ENCODE data around the gene STAB2.
"Not testable (repeated sequence)": the region's sequence is repeated elsewhere in the genome, so short reads cannot be mapped to it uniquely, and the experiment has no call there.

STAB2 gene

DNA sequence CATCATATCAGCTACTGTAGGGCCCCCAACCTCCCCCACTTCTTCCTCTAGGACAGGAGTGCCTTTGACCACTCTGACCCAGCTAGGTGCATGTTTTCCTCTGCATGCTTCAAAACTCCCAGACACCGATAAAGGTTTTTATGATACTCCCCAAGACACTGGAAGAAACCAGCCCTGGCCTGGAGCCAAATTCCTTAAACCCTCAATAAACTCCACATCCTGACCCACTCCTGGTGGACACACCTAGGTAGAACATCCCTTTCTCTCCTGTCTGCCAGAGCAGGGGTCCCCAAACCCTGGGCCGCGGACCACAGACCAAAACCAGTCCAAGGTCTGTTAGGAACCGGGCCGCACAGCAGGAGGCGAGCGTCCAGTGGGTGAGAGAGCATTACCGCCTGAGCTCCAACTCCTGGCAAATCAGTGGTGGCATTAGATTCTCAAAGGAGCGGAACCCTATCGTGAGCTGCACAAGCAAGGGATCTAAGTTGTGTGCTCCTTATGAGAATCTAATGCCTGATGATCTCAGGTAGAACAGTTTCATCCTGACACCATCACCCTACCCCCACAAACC is 204.4 kb downstream of the STAB2 start:
- no peak for DNase-seq

DNA sequence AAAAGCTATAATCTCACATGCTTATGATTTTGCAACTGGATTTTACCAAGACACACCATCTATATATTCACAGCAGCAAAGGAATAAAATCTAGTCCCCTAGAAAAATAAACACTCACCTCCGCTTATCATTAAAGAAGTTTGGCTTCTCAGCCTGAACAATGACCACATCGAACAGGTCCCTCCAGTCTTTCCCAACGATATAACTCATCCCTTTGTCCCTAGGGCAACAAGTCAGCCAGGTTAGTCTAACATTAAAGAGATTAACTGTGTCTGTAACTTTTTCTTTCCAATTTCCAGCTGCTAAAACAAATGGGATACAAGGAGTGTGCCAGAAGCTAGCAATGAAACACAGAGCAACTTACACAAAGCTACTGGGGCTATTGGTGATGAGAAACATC is 206.0 kb downstream of the STAB2 start:
- no peak for DNase-seq

DNA sequence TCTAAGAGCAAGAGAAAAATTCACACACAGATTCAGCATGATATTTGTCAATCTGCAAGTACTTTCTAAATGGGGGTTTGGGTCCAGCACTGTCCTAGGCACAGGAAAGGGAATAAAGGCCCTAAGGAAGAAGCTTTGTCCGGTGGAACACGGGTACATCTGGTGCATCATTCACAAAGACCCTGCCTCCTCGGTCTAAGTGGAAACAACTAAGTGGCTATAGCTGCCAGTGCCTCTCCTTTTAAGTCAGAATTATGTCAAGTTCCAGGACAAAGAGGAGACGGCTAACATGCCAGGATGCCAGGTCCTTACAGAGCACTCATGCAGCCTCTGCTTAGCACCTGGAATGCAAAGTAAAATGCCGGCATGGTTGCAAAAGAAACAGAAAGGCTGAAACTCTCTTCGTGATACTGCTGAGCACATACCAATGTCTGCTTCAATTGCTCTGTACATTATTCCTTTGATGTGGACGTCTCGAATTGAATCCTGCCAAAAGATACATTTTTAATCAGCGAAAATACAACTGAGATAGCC is 206.5 kb downstream of the STAB2 start:
- DNase-seq = no peak

DNA sequence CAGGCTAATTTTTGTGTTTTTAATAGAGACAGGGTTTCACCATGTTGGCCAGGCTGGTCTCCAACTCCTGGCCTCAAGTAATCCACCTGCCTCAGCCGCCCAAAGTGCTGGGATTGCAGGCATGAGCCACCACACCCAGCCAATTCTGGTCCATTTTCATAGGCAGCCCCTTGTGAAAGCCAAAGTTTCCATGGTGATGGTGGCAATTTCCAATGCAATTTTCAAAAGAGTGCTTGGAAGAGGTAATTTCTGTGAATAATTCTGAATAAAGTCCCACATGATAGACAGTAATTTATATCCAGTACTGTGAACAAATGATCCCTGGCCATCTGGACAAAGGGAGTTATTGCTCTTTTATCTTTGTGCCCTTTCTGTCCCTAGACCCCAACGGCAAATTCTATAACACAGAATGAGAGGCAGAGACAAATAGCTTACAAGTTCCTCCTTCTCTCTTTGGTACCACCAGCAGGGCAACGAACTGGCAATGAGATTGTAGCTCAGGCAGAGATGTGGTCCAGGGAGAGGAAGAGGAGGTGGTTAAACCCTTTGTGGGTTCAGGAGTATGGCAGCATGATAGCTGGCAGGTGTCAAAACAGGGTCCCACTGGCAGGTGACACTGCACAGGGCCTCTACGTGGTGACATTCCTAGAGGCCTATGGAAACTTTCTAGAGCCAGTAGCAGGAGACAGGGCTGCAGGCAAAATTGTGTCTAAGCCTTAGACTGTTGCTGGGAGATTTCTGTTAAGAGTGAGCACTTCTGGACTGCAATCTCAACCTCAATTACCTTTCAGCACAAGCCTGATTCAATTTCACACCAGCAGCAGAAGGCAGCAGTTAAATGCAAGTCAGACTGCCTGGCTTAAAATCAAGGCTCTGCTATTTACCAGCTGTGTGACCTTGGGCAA is 207.5 kb downstream of the STAB2 start:
- no peak for DNase-seq

DNA sequence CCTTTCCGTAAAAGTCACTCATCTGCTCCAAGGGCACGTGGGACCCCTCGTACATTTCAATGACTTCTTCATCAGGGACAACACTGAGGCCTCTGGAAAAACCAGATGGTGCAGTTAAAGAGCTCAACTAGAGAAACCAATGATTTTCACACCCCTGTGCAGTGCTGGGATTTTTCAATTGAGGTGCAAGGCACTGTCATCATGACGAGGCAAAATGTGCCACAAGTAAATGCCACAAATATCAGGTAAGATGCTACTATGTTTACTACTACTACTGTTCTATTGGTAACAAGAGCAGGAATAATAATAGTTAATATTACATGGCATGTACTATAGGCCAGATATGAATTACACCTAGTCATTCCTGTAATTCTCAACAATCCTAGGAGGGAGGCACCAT is 211.5 kb downstream of the STAB2 start:
- no peak for DNase-seq

DNA sequence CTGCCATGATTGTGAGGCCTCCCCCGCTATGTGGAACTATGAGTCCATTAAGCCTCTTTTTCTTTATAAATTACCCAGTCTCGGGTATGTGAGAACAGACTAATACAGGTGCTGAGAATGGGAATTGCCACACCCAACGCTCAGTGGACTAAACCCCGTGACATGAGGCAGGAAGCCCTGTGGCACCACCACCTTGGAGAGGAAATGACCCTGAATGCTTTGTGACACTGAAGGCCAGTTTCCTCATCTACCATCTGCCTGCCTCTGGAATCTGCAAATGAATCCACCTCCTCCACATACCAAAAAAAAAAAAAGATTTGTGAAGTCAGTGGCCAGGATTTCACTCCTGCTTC is 212.4 kb downstream of the STAB2 start:
- DNase-seq = no peak

DNA sequence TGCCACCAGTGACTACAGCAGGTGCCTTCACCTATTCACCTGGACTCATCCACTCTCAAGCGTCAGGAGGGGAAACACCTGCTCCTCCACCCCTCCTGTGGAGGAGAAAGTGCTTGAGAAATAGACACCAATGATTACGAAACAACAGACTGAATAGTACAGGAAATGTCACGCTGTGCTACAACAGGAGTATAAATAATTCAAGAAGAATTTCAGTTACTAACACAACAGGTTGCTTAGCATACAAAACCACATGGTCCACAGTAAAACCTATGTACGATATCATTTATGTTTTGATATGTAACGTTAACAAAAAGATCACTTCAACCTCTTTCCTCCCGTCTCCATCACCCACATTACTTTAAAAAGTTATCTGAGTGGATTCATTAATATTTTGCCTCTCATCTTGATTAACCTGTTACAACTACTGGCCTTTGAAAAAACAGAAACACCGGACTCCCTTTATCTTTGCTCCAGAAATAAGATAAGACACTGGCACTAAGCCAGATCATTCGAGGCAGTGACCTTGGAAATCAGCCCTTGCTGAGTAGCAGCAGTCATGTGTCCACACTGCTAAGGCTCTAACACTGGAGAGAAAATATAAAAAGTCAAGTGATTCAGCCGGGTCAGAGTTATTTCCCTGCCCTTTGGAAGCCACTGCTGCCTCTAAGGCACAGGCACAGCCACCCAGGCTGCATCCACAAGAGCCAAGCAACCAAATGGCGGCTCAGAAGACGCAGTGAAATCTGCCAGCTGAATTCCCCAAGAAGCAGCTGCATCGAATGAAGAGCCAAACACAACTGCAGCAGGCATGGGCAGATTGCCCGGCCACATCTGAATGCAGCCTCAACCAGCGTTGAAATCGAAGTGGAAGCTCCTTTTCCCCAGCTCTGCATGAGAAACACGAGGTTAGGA is 213.0 kb downstream of the STAB2 start:
- no peak for DNase-seq

DNA sequence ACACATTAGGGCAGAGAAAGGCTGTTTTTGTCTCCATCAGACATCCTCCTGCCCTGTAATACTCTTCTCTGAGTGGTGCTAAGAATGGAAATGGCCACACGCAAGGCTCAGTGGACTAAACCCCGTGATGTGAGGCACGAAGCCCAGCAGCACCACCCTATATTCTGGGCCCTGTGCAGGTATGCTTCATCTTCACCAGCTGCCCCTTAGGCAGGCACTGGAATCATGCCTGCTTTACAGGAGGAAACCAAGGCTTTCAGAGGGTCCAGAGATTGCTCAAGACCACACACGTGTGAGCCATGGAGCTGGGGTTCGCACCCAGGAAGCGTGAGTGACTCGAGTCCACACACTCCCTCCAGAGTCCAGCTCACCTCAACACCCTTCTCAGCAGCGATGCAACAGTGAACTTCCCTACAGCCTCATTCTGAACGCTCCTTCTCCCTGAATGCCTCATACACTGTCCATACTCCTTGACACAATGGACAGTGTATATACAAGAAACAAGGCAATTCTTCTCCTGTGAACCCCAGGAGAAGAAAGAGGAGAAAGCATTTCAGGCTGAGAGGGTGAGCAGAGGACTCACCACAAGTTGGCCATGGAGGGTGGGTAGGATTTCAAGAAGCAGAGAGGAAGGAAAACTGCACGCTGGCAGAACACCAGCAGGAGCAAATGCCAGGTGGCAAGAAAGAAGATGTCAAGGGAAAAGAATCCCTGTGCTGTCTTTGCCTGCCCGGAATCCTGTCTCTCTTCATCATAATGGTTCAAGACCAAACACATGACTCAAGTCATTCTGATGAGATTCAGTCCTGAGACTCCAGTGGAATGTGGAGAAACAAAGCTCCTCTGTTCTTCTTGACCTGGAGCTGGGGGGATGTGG is 214.9 kb downstream of the STAB2 start:
- no peak for DNase-seq

DNA sequence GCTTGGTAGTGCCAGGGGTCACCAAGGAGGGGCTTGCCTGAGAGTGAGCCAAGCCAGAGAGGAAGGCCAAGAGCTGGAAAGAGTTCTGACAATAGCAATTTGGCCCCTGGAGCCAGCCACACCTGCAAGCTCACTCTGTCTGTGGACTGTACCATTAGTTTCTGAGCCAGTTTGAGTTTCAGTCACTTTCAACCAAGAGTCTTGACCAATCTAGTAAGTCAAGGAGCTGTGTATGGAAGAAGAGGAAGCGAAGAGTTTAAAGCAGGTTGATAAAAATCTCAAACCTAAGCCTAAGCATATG is 215.5 kb downstream of the STAB2 start:
- no peak for DNase-seq

DNA sequence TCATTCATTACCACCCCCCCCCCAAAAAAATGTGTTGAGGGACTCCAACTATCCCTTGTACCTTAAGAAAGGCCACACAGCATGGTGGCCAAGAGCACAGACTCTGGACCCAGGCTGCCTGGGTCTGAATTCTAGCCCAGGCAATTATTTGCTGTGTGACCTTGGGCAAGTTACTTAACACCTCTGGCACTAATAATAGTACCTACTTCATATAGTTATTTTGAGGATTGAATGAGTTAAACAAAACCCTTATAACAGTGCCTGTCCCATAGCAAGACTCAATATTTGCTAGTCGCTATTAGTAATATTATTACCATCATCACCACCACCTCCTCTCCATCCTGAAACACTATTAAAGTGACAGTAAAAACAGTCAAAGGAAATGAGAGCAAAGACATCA is 216.8 kb downstream of the STAB2 start:
- DNase-seq = no peak

DNA sequence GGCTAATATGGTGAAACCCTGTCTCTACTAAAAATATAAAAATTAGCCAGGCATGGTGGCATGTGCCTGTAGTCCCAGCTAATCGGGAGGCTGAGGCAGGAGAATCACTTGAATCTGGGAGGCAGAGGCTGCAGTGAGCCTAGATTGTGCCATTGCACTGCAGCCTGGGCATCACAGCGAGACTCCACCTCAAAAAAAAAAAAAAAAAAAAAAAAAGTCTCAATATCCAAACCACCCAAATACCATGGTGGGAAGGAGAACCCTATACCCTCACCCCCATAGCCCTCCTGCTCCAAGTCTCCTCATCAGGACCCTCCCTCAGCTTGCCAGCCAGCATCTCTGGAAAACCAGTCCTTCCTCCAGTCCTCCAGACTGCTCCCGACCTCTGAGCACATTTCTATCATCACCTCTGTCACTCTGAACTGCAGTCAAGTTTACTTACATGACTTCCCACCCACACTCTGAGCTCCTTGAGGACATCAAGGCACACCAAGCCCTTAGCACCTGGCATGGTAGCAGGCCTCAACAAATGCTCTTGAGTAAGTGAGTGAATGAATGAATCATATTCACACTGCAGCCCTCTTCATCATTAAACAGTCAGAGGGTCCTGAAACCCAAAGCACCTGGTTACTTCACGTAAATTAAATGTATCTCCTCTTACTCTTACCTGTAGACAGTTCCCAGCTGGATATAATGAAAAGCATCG is 218.7 kb downstream of the STAB2 start:
- DNase-seq = no peak

DNA sequence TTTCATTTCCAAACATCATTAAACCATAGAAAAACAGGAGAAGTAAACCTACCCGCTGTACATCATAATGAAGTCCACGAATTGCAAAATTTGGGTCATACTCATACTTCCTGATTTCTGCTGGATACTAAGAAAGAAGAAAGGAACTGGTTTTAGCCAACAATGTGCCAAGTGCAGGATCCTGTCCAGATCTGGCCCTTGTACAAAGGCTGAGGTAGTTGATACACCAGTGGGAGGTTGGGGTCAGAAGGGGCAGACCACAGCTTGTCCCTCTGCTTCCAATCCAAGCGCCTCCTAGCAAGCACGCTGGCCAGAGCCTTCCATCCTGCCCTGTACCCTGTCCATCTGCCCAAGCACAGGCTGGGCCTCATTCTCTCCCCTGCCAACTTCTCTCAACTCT is 219.7 kb downstream of the STAB2 start:
- DNase-seq = no peak

DNA sequence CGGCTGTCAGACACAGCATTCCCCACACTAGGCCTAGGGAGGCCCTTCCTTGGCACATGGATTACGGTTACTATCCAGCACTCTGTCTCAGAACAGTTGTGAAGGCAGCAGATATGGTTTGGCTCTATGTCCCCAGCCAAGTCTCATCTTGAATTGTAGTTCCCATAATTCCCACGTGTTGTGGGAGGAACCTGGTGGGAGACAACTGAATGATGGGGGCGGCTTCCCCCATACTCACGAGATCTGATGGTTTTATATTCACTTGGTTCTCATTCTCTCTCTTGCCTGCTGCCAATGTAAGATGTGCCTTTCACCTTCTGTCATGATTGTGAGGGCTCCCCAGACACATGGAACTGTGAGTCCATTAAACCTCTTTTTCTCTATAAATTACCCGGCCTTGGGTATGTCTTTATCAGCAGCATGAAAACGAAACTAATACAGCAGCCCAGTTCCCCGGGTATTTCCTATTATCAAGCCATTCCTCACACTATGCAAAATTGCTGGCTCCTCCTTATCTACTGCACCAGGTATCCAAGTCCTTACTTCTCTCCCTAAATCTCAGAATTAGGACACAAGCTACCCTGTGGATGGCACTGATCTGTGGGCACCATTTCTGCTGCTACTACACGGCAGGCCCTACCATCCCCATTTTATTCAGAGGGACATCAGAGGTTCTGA is 220.6 kb downstream of the STAB2 start:
- no peak for DNase-seq

DNA sequence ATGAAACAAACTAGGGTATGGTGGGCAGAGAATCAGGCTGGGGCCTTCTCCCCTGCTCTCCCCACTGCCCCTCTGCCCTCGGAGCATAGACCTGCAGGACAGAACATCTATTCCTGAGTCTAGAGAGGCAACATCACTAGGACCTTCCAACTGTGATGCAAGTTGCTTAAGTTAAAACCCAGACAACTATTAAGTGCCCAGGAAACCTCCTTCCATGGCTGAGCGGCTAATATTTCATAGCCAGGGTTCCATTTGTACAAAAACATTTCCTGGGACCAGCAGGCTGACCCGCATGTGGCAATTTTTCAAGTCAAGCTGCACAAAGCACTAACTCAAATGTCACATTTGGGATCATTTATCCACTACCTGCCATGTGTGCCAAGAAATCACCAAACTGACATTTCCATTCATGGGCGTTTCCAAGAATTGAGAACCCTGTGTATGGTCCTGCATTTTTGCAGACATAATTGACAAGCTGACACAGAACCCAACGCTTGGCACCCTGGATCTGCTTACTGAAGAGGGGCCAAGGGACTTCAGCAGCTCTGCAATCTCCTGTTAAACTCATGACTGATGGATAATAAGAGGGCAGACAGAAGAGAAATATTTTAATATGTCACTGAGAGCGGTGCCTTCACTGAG is 221.3 kb downstream of the STAB2 start:
- DNase-seq = no peak

DNA sequence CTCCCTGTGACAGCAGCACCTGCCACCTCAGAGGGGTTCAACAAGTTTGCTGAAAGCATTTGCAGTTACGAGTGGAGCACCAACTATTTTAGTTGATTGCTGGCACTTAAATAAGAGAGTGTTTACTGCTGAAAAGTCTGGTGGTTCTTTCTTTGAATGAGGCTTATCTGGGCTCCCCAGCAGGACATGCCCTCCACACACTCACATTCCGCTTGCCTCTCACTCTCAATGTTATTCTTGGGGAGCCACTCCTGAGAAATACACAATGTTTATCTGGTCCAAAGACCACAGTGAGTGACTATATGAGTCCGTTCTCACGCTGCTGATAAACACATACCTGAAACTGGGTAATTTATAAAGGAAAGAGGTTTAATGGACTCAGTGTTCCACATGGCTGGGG is 222.1 kb downstream of the STAB2 start:
- DNase-seq = no peak

DNA sequence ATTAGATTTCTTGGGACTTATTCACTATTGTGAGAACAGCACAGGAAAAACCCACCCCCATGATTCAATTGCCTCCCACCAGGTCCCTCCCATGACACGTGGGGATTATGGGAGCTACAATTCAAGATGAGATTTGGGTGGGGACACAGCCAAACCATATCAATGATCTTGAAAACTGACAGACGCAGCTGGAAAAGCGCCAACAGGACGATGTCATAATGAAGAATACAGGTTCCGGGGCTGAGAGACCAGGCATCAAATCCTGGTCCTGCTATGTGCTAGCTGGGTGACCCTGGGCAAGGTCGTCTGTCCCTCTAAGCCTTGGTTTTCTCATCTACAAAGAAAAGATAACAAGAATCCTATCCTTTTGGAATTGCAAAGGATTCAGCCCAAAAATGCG is 222.6 kb downstream of the STAB2 start:
- DNase-seq = not testable (repeated sequence)

DNA sequence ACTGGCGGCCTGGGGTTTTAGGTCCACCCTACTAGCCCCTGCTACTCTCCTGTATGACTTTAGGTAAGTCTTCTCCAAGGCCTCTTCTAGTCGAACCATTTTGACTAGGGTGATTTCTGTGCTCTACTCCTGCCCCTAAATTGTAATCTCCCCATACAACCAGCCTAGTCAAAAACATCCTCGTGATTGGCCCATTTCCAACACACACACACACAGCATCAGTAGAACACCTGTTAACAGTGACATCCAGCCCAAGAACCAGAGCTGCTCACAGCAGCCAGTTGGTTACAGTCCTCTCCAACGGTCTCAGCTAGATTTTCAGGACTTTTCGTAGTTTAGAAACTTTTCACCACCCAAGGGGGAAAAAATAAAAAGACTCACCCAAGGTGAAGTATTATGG is 223.0 kb downstream of the STAB2 start:
- no peak for DNase-seq

DNA sequence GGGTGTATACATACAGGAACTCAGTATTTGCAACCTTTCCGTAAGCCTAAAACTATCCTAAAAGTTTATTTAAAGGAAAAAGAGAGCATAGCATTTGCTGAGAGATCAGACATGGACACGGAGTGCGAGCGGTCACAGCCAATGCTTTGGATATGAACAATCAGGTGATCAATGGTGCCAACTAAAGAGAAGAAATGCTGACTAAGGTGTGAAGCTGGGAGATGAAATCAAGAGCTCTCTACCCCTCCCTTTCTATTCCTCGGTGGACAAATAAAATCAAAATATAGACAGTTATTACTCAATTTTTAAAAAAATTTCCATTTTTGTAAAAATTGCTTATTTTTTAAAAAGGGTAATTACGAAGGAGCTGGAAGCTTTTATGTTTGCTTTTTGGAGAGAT is 224.7 kb downstream of the STAB2 start:
- DNase-seq = no peak

DNA sequence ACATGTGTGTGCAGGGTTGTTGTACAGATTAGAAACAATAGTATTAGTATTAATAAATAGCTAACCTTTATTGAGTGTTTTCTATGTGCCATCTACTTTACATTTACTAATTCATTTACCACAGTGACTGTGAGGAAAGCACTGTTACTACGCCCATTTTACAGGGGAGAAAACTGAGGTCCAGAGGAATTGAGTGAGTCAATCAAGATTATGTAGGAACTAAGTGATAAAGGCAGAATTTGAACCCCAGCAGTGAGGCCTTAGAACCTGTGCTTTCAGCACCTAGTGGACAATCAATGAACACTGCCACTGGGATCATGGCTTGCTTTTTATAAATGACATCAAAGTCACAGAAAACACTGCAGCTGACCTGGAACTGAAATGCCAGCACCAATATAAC is 225.7 kb downstream of the STAB2 start:
- no peak for DNase-seq

DNA sequence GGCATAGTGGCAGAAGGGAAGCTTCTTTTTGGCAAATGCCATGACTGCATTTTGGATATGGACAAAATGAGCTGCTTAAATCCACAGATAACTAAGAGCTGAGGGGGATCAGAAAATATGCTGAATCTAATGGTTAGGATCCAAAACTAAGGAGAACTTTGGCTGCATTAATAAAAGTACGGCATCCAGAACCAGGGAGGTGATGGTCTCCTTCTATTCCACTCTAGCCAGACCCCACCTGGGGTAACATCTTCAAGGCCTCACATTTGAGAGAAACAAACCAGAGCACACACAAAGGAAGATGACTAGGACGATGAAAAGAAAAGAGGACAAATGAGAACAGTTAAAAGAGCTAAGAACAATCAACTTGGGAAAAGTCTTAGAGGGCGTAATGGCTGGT is 226.4 kb downstream of the STAB2 start:
- no peak for DNase-seq

DNA sequence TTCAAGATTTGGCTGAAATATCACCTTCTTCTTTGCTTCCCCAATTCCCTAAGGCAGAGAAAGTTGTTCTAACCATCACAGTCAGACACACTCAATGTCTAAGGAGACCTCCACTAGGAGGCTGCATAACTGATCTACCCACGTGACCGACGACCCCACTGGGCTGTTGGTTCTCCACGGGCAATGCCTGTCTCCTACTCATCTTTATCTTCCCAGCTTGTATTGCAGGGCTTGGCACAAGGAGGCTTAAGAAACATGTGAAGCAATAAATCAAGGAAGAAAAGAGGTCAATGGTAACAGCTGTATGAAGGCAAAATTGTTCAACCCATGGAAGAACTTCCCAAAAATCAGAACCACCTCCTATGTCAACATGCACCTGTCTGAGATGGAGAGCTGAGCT is 226.9 kb downstream of the STAB2 start:
- DNase-seq = no peak

Measured in activated CD4-positive, alpha-beta T cell treated with anti-CD3 and anti-CD28 coated beads, Interleukin-10, Interleukin-2, amounts not matched to agents 100 ng/mL and 50 ng/mL, durations not matched to agents 16 hours and 8 hours (primary cell).